Keratinocyte (primary cell): ENCODE results near the gene NEK9. TPM values are rescaled to one million over a fixed set of nuclear protein-coding genes. Genes with fewer than 3 reads are reported as not detected.

Experiments
- DNase-seq: peaks from one replicate; pipeline ENCODE4 v3.0.0-alpha.2; 2011; ENCODE audit warnings: low read depth, missing footprints, low spot score
- FAIRE-seq: peaks from 2 replicates; lab custom pipeline; 2011; peaks lifted over from hg19 to GRCh38; lab: Jason Lieb, UNC
- H2AFZ ChIP-seq: 2 replicates; pipeline ENCODE4 v1.6.0; 2012; ENCODE audit warnings: low read length, control low read depth, inconsistent platforms; ENCODE audit not compliant: control insufficient read depth
- H3K27ac ChIP-seq: 2 replicates; pipeline ENCODE4 v1.5.1; 2011; ENCODE audit warnings: low read length; ENCODE audit not compliant: control insufficient read depth, insufficient read depth
- H3K27me3 ChIP-seq: 3 replicates; pipeline ENCODE4 v1.6.0; 2011; ENCODE audit warnings: low read length; ENCODE audit not compliant: control insufficient read depth, insufficient read depth; ENCODE audit errors: extremely low read depth
- H3K36me3 ChIP-seq, 2 experiments: 2 replicates in 1 of 2; 3 replicates in 1 of 2; pipeline ENCODE4 v1.5.1; 2011; ENCODE audit warnings: low read length in 2 of 2, mild to moderate bottlenecking in 1 of 2; ENCODE audit not compliant: control insufficient read depth in 2 of 2, insufficient read depth in 2 of 2; ENCODE audit errors: extremely low read depth in 1 of 2
- H3K4me1 ChIP-seq: 3 replicates; pipeline ENCODE4 v1.5.1; 2011; ENCODE audit warnings: low read length; ENCODE audit not compliant: control insufficient read depth, insufficient read depth; ENCODE audit errors: extremely low read depth
- H3K4me2 ChIP-seq: 3 replicates; pipeline ENCODE4 v1.6.0; 2011; ENCODE audit warnings: low read depth, low read length; ENCODE audit not compliant: control insufficient read depth, insufficient read depth; ENCODE audit errors: extremely low read depth
- H3K4me3 ChIP-seq, 3 experiments: fragments of 200-600 bp in 1 of 3; sonication (generic) in 1 of 3; 2 replicates in 2 of 3; 3 replicates in 1 of 3; pipeline ENCODE4 v1.5.1; 2011 to 2016; ENCODE audit warnings: low read length in 3 of 3, mild to moderate bottlenecking in 3 of 3, control low read depth in 2 of 3, inconsistent platforms in 1 of 3, low read depth in 1 of 3, mixed read lengths in 1 of 3, mixed run types in 1 of 3, moderate library complexity in 1 of 3; ENCODE audit not compliant: control insufficient read depth in 2 of 3, insufficient read depth in 2 of 3; ENCODE audit errors: extremely low read depth in 1 of 3
- H3K79me2 ChIP-seq: 2 replicates; pipeline ENCODE4 v1.6.0; 2012; ENCODE audit warnings: low read length; ENCODE audit not compliant: control insufficient read depth, insufficient read depth
- H3K9ac ChIP-seq: 3 replicates; pipeline ENCODE4 v1.6.0; 2011; ENCODE audit warnings: low read length; ENCODE audit not compliant: control insufficient read depth, insufficient read depth; ENCODE audit errors: extremely low read depth
- H3K9me1 ChIP-seq: 3 replicates; pipeline ENCODE4 v1.6.0; 2011; ENCODE audit warnings: low read length; ENCODE audit not compliant: control insufficient read depth, insufficient read depth; ENCODE audit errors: extremely low read depth
- H3K9me3 ChIP-seq: 2 replicates; pipeline ENCODE4 v1.5.1; 2012; ENCODE audit warnings: low read depth, low read length; ENCODE audit not compliant: control insufficient read depth
- H4K20me1 ChIP-seq: 3 replicates; pipeline ENCODE4 v1.6.0; 2011; ENCODE audit warnings: low read length; ENCODE audit not compliant: control insufficient read depth, insufficient read depth; ENCODE audit errors: extremely low read depth
- CTCF ChIP-seq, 3 experiments: IDR thresholded peaks in 1 of 3; conservative IDR thresholded peaks in 1 of 3; optimal IDR thresholded peaks in 1 of 3; 2 replicates in 2 of 3; 3 replicates in 1 of 3; pipeline versions ENCODE3 to v1.5.1; 2011; ENCODE audit warnings: low read length in 3 of 3, mild to moderate bottlenecking in 3 of 3, moderate library complexity in 2 of 3, control low read depth in 1 of 3, inconsistent platforms in 1 of 3; ENCODE audit not compliant: insufficient read depth in 2 of 3; ENCODE audit errors: extremely low read depth in 1 of 3
- dilution Hi-C: fragments of 300-500 bp; cut with MboI; formaldehyde crosslinking; loops from one replicate; pipeline ENCODE4 v1.7.0; 2020; ENCODE audit warnings: low sequenced_read_pairs; ENCODE audit not compliant: extremely low pct_ligation_motif_present
- polyA plus RNA-seq, 5 experiments: library from polyadenylated mRNA; depleted of rRNA in 3 of 5; stranded (reverse) in 3 of 5; stranded (forward) in 1 of 5; unstranded in 1 of 5; fragments of >200 nt; gene quantifications; 1 replicate in 1 of 5; 2 replicates in 3 of 5; 3 replicates in 1 of 5; pipeline versions ENCODE4 v1.2.1 to v1.2.3, GENCODE V29; 2011 to 2012; ENCODE audit warnings: missing spikeins in 2 of 5, low read depth in 1 of 5, low replicate concordance in 1 of 5
- small RNA-seq, 3 experiments: library from RNA; depleted of rRNA; stranded (forward); fragments of <200 nt; gene quantifications; one replicate each; pipeline ENCODE3, GENCODE V24; 2012; ENCODE audit warnings: low read depth in 3 of 3, low replicate concordance in 1 of 3; ENCODE audit not compliant: insufficient read length in 3 of 3

The NEK9 gene
- polyA plus RNA-seq, 1 donor (not counting 4 experiments of a cell fraction or from before 2014, with no cell fraction given) = 43.7 TPM

- no peak overlapping the region for H3K4me2 ChIP-seq
- TF ChIP-seq CTCF (optimal IDR thresholded peaks at IDR 0.05 in 1 of 3, IDR thresholded peaks at IDR 0.05 in 1 of 3, conservative IDR thresholded peaks at IDR 0.05 in 1 of 3; ENCODE audit: extremely low read depth in 1 of 3, insufficient read depth in 2 of 3, low read length in 3 of 3) = no peak
- H3K36me3 ChIP-seq = peaks cover 10 to 24% of the 10 kb centered on the region in 2 experiments
Observed at GRCh38 chr14:75030147-75030546, 96.7 kb downstream of the NEK9 start.

More at GRCh38 chr14:75030147-75030546, 96.7 kb downstream of the NEK9 start:
- no peak overlapping the region for H3K27ac ChIP-seq
- H3K79me2 ChIP-seq = no peaks in the 10 kb centered on the region
- H3K27me3 ChIP-seq = no peaks in the 10 kb centered on the region
- H3K4me1 ChIP-seq = no peaks in the 10 kb centered on the region
- DNase-seq (no peak), FAIRE-seq (no peak)
- H4K20me1 ChIP-seq = no peaks in the 10 kb centered on the region
- dilution Hi-C loops = no loop called here
- H2AFZ ChIP-seq = no peak overlapping the region
- no peak overlapping the region for H3K4me3 ChIP-seq
- no peaks in the 10 kb centered on the region for H3K9me1 ChIP-seq
- H3K9ac ChIP-seq = no peak overlapping the region
- H3K9me3 ChIP-seq = no peaks in the 10 kb centered on the region

Small RNA genes within 50 kb of the gene (small RNA-seq; reads per million reads assigned to genes)
- gene HIF1AP1 = 0 reads per million in 3 experiments

Other genes with a start within 250 kb of the NEK9 start
- 114 to 151 TPM (median 129 TPM) in 3 replicates for gene DLST, start 245.1 kb downstream of the NEK9 start, polyA plus RNA-seq
- 0.19 to 1.8 TPM (median 0.69 TPM) in 3 replicates for gene RPS6KL1, start 203.8 kb downstream of the NEK9 start, polyA plus RNA-seq
- gene PGF, start 171.5 kb downstream of the NEK9 start, polyA plus RNA-seq = 16.5 to 19.0 TPM (median 17.5 TPM) in 3 replicates
- 112 to 114 TPM (median 113 TPM) in 3 replicates for gene EIF2B2, start 124.1 kb downstream of the NEK9 start, polyA plus RNA-seq
- 8.8 to 13.8 TPM (median 13.0 TPM) in 3 replicates for gene MLH3, start 75.6 kb downstream of the NEK9 start, polyA plus RNA-seq
- 16.7 to 32.9 TPM (median 19.8 TPM) in 3 replicates for gene ACYP1, start 63.0 kb downstream of the NEK9 start, polyA plus RNA-seq
- gene ZC2HC1C, start 57.4 kb downstream of the NEK9 start, polyA plus RNA-seq = 0.23 to 0.68 TPM (median 0.32 TPM) in 3 replicates
- 306 to 428 TPM (median 380 TPM) in 3 replicates for gene TMED10, start 49.6 kb upstream of the NEK9 start, polyA plus RNA-seq
- 29.2 to 141 TPM (median 121 TPM) in 3 replicates for gene FOS, start 151.8 kb upstream of the NEK9 start, polyA plus RNA-seq